T1000 (cell line): Measurements from ENCODE around the gene MIXL1.
A peak's percentile ranks its signal among the peaks of the same experiment; 100 is the strongest.
"Not testable (repeated sequence)": the region's sequence is repeated elsewhere in the genome, so short reads cannot be mapped to it uniquely, and the experiment has no call there.

Experiments
- DNase-seq: peaks from one replicate; lab custom pipeline; 2025; ENCODE audit warnings: mixed read lengths; lab: John Stamatoyannopoulos, UW

Gene MIXL1

GRCh38 chr1:226223157-226223785 lies at the start of gene MIXL1:
Gene MIXL1 (plus strand): TSS chr1:226223664. CDS start chr1:226223682, 18 bp downstream.
- no peak for DNase-seq

- DNase-seq = no peak
Observed at GRCh38 chr1:226176870-226177269, 46.6 kb upstream of the MIXL1 start.

- DNase-seq = no peak
Observed at GRCh38 chr1:226181996-226182714, 41.3 kb upstream of the MIXL1 start.

- DNase-seq = no peak
Observed at GRCh38 chr1:226185141-226186036, 38.1 kb upstream of the MIXL1 start.

- peak; percentile 79 for DNase-seq
Observed at GRCh38 chr1:226186124-226187018, 37.1 kb upstream of the MIXL1 start, which contains the start of gene ACBD3. Gene ACBD3 (minus strand): TSS chr1:226186741. CDS start chr1:226186675, 66 bp downstream.

- no peak for DNase-seq
Observed at GRCh38 chr1:226187019-226187322, 36.5 kb upstream of the MIXL1 start.

- DNase-seq = no peak
Observed at GRCh38 chr1:226187380-226187779, 36.1 kb upstream of the MIXL1 start.

GRCh38 chr1:226195144-226195543 lies 28.3 kb upstream of the MIXL1 start:
- no peak for DNase-seq

GRCh38 chr1:226199971-226200370 lies 23.5 kb upstream of the MIXL1 start:
- no peak for DNase-seq

- no peak for DNase-seq
Observed at GRCh38 chr1:226201029-226201593, 22.4 kb upstream of the MIXL1 start.

GRCh38 chr1:226202246-226202645 lies 21.2 kb upstream of the MIXL1 start:
- no peak for DNase-seq

GRCh38 chr1:226202666-226203065 lies 20.8 kb upstream of the MIXL1 start:
- DNase-seq = not testable (repeated sequence)

GRCh38 chr1:226203240-226203639 lies 20.2 kb upstream of the MIXL1 start:
- DNase-seq = no peak

GRCh38 chr1:226203655-226204054 lies 19.8 kb upstream of the MIXL1 start:
- no peak for DNase-seq

GRCh38 chr1:226204198-226204597 lies 19.3 kb upstream of the MIXL1 start:
- DNase-seq = no peak

- DNase-seq = no peak
Observed at GRCh38 chr1:226207048-226207447, 16.4 kb upstream of the MIXL1 start.

GRCh38 chr1:226209307-226210059 lies 14.0 kb upstream of the MIXL1 start:
- no peak for DNase-seq

GRCh38 chr1:226210571-226211176 lies 12.8 kb upstream of the MIXL1 start:
- no peak for DNase-seq

- DNase-seq = no peak
Observed at GRCh38 chr1:226211181-226211821, 12.2 kb upstream of the MIXL1 start.

- no peak for DNase-seq
Observed at GRCh38 chr1:226212545-226212944, 10.9 kb upstream of the MIXL1 start.
